ENCODE measurements around the gene SUPV3L1. TPM values are rescaled to one million over a fixed set of nuclear protein-coding genes. Genes with fewer than 3 reads are reported as not detected.

The SUPV3L1 gene
- total and polyA plus RNA-seq, 9 of the 15 experiments (the other 6 are each of a cell fraction or from before 2014, with no cell fraction given): 45.2 to 156 (median 92.6) TPM

- TF ChIP-seq TEAD1 (CRISPR knock-in tag; IDR thresholded peaks at IDR 0.05): peak; percentile 68 to 73
- peak; percentile 75; the same call in 1 of the 2 replicates for TF ChIP-seq MBD2 (IDR thresholded peaks at IDR 0.05; ENCODE audit: borderline replicate concordance, low read depth)
- no peak for TF ChIP-seq PBX2 (CRISPR knock-in tag; IDR thresholded peaks at IDR 0.05; ENCODE audit: low read depth)
- no peak; the same call in 1 of the 2 replicates for TF ChIP-seq PBX2 (tag; conservative IDR thresholded peaks at IDR 0.05; ENCODE audit: low read depth)
- TF ChIP-seq CBX3 (IDR thresholded peaks at IDR 0.05; ENCODE audit: borderline replicate concordance in 1 of 2, low read length in 2 of 2): peak in 1 of 2 experiments; percentile 72; a peak in 1 of 3 replicates
- TF ChIP-seq CC2D1A (IDR thresholded peaks at IDR 0.05): peak; percentile 67; the same call in 1 of the 2 replicates
- no peak for TF ChIP-seq EHMT2 (IDR thresholded peaks at IDR 0.05)
- no peak for TF ChIP-seq STAT6 (CRISPR knock-in tag; IDR thresholded peaks at IDR 0.05)
- TF ChIP-seq CHD7 (IDR thresholded peaks at IDR 0.05; ENCODE audit: low read depth, low read length): no peak
- TF ChIP-seq HDAC6 (IDR thresholded peaks at IDR 0.05; ENCODE audit: low read depth, low read length): no peak
Observed at GRCh38 chr10:69179743-69180524, at the start of gene SUPV3L1 (continued).

Measured in K562 (cell line).